ENCODE data around the gene IDH1. TPM values are rescaled to one million over a fixed set of nuclear protein-coding genes. Genes with fewer than 3 reads are reported as not detected.

Gene IDH1
- total RNA-seq, 1 experiment from 2014 or later, result 91.2 TPM

GRCh38 chr2:208189069-208189809 is 65.6 kb downstream of the IDH1 start:
- ChIA-PET RAD21 (ENCODE audit: low non-redundant PET in 1 of 2, low total read pairs in 2 of 2, uncharacterized antibody in 2 of 2, unreplicated experiment in 2 of 2) (no interaction called here), CTCF (no interaction called here), POLR2A (no interaction called here)
- BruUV-seq (replicated peaks), result no TSS peak
- Histone ChIP-seq H4K20me1 (ENCODE audit: insufficient read depth) (no peaks in the 10 kb centered on the region), H3K9me3 (ENCODE audit: control insufficient read depth in 1 of 2, insufficient read depth in 1 of 2, low read depth in 1 of 2, low read length in 2 of 2) (no peaks in the 10 kb centered on the region), H3K36me3 (ENCODE audit: control insufficient read depth in 1 of 2, insufficient read depth in 2 of 2, low read length in 2 of 2) (no peaks in the 10 kb centered on the region), H3K9ac (ENCODE audit: low read length) (no peak overlapping the region), H3K27ac (ENCODE audit: low read depth, low read length) (no peak overlapping the region), H3K79me2 (ENCODE audit: insufficient read depth, low read length) (no peaks in the 10 kb centered on the region), H3K9me2 (ENCODE audit: insufficient read depth) (no peaks in the 10 kb centered on the region), H3K27me3 (ENCODE audit: insufficient read depth, low read length) (no peaks in the 10 kb centered on the region), H3K4me2 (ENCODE audit: low read length) (no peak overlapping the region), H3K4me1 (ENCODE audit: control insufficient read depth in 1 of 2, insufficient read depth in 2 of 2, low read length in 2 of 2) (peaks cover 6 to 11% of the 10 kb centered on the region in 2 experiments; a peak in 3 of 4 replicates), H3K4me3 (replicated peaks in 1 of 2; ENCODE audit: low read depth in 1 of 2, low read length in 2 of 2) (no peak overlapping the region), H2AFZ (ENCODE audit: low read depth, low read length, poor library complexity, severe bottlenecking) (no peak overlapping the region)
- ATAC-seq (no peak), DNase-seq (ENCODE audit: low read depth, low spot score) (no peak)
- intact Hi-C loops (cut with micrococcal nuclease), result no loop called here
- no peak for TF ChIP-seq EGR1 (IDR thresholded peaks at IDR 0.05; ENCODE audit: low read depth)
- TF ChIP-seq REST (IDR thresholded peaks at IDR 0.05; ENCODE audit: low read depth), result no peak
- TF ChIP-seq ELF1 (IDR thresholded peaks at IDR 0.05; ENCODE audit: borderline replicate concordance, low read depth), result no peak
- no peak for TF ChIP-seq SRF (IDR thresholded peaks at IDR 0.05; ENCODE audit: low read depth)
- TF ChIP-seq JUND (IDR thresholded peaks at IDR 0.05), result no peak
- TF ChIP-seq RAD21 (IDR thresholded peaks at IDR 0.05; ENCODE audit: low read depth), result no peak
- no peak for TF ChIP-seq TCF7L2 (IDR thresholded peaks at IDR 0.05; ENCODE audit: borderline replicate concordance, extremely low read depth, insufficient read depth, insufficient read length)
- TF ChIP-seq SP1 (IDR thresholded peaks at IDR 0.05; ENCODE audit: low read depth), result no peak
- TF ChIP-seq CBX3 (IDR thresholded peaks at IDR 0.05; ENCODE audit: low read depth), result no peak
- no peak for TF ChIP-seq EZH2 (IDR thresholded peaks at IDR 0.05)
- TF ChIP-seq MAX (IDR thresholded peaks at IDR 0.05), result no peak
- no peak for TF ChIP-seq YY1 (IDR thresholded peaks at IDR 0.05; ENCODE audit: extremely low read depth, insufficient replicate concordance, low read depth, low read length)
- no peak for TF ChIP-seq ZNF274 (IDR thresholded peaks at IDR 0.05; ENCODE audit: low read depth, low read length)
- TF ChIP-seq CTCF (IDR thresholded peaks at IDR 0.05 in 2 of 3, conservative IDR thresholded peaks at IDR 0.05 in 1 of 3; ENCODE audit: borderline replicate concordance in 1 of 3, insufficient read depth in 1 of 3, low read depth in 2 of 3, low read length in 2 of 3), result no peak
- TF ChIP-seq FOSL1 (IDR thresholded peaks at IDR 0.05; ENCODE audit: low read depth), result no peak
- TF ChIP-seq POLR2AphosphoS5 (IDR thresholded peaks at IDR 0.05; ENCODE audit: low read depth, low read length), result no peak
- TF ChIP-seq SIN3A (IDR thresholded peaks at IDR 0.05; ENCODE audit: low read depth), result no peak
- no peak for TF ChIP-seq ZBTB33 (IDR thresholded peaks at IDR 0.05; ENCODE audit: extremely low read depth, insufficient replicate concordance, low read length)
- no peak for TF ChIP-seq EZH2phosphoT487 (IDR thresholded peaks at IDR 0.05; ENCODE audit: borderline replicate concordance)
- TF ChIP-seq POLR2A (IDR thresholded peaks at IDR 0.05; ENCODE audit: borderline replicate concordance, extremely low read depth, insufficient read depth, insufficient read length), result no peak
